Right lobe of liver (tissue), 6 donors: ENCODE data around the gene PFAS. TPM values are rescaled to one million over a fixed set of nuclear protein-coding genes. Genes with fewer than 3 reads are reported as not detected.

Experiments
- ATAC-seq, 4 donors: fragments of 200-7000 bp; cut with Tn5 transposase; one replicate each; pipeline ENCODE4 v1.9.1; 2020; ENCODE audit warnings: mild to moderate bottlenecking in 4 of 4, moderate library complexity in 4 of 4
- DNase-seq, 3 donors: peaks; one replicate each; pipeline ENCODE4 v3.0.0-alpha.2; 2020
- H3K27ac ChIP-seq, 3 donors: fragments of 200-600 bp; one replicate each; pipeline ENCODE4 v1.8.0; 2022
- H3K27me3 ChIP-seq, 2 donors: fragments of 200-600 bp; one replicate each; pipeline ENCODE4 v1.8.0; 2022
- H3K36me3 ChIP-seq, 4 donors: fragments of 200-600 bp; sonication (generic) in 1 of 4; one replicate each; pipeline versions ENCODE4 v1.5.1 to v1.8.0; 2017 to 2022; ENCODE audit warnings: control low read depth in 1 of 4
- H3K4me1 ChIP-seq, 4 donors: fragments of 200-600 bp; sonication (generic) in 1 of 4; one replicate each; pipeline versions ENCODE4 v1.5.1 to v1.8.0; 2017 to 2022; ENCODE audit warnings: control low read depth in 1 of 4
- H3K4me3 ChIP-seq, 3 donors: fragments of 200-600 bp; one replicate each; pipeline ENCODE4 v1.8.0; 2022
- H3K9me3 ChIP-seq, 4 donors: fragments of 200-600 bp; sonication (generic) in 1 of 4; one replicate each; pipeline versions ENCODE4 v1.5.1 to v1.8.0; 2017 to 2022; ENCODE audit warnings: control low read depth in 1 of 4
- CTCF ChIP-seq, 4 donors: fragments of 200-600 bp in 3 of 4; fragments of 450-650 bp in 1 of 4; IDR thresholded peaks; one replicate each; pipeline versions ENCODE4 v1.5.1 to v1.8.0; 2016 to 2022; ENCODE audit warnings: antibody characterized with exemption in 4 of 4, mild to moderate bottlenecking in 2 of 4
- POLR2A ChIP-seq: fragments of 450-650 bp; IDR thresholded peaks from one replicate; pipeline ENCODE4 v1.6.1; 2017; ENCODE audit warnings: antibody characterized with exemption, mild to moderate bottlenecking
- WGBS: methylation state at CpG from one replicate; pipeline ENCODE4 v1.1.6; 2018; ENCODE audit warnings: low coverage, low lambda C conversion rate; ENCODE audit not compliant: insufficient coverage; ENCODE audit errors: missing lambda C conversion rate; 5-methylcytosine and 5-hydroxymethylcytosine counted together
- intact Hi-C, 2 donors: fragments of 100-400 bp; cut with DNase I; formaldehyde crosslinking; loops; one replicate each; pipeline versions ENCODE4 v1.11.2 to v1.14.1; 2022
- total RNA-seq, 6 experiments: library from RNA; depleted of rRNA in 2 of 6; stranded (reverse); fragments of >200 nt in 2 of 6; fragmentation: NEBNext Ultra II Directional in 3 of 6; extraction: Animal tissue kit (Norgen Biotek cat#: 25700) in 3 of 6; gene quantifications; one replicate each; pipeline versions ENCODE4 v1.1.0 to v1.2.4, GENCODE V29; 2016 to 2023
- donor health status: DM: no; HTN: yes; CAD: no.
- donor health status: DM: no; HTN: no; CAD: no.
- donor health status: DM: no; HTN: no; CAD: no.
- donor health status: DM: no; HTN: yes; CAD: no.
- donor health status: DM: no; HTN: yes; CAD: no.

PFAS gene
- total RNA-seq, 6 experiments from 2014 or later, result 10.0 to 21.0 (median 15.6) TPM

- H3K27ac ChIP-seq, result no peak overlapping the region
- WGBS, result 91% methylated on average over 12 of the region's 29 CpGs
- ATAC-seq, result no peak
- no peaks in the 10 kb centered on the region for H3K27me3 ChIP-seq
- H3K4me3 ChIP-seq, result no peak overlapping the region
- no peaks in the 10 kb centered on the region for H3K9me3 ChIP-seq
- H3K4me1 ChIP-seq, result no peaks in the 10 kb centered on the region
- peaks cover 0 to 8% (median 3%) of the 10 kb centered on the region in 4 donors for H3K36me3 ChIP-seq
- intact Hi-C loops, result no loop called here
- DNase-seq, result no peak
- TF ChIP-seq CTCF (IDR thresholded peaks at IDR 0.05) (no peak), POLR2A (no peak)
Observed at GRCh38 chr17:8266648-8267479, 17.8 kb downstream of the PFAS start.

GRCh38 chr17:8267480-8268147 is 18.5 kb downstream of the PFAS start:
- Histone ChIP-seq H3K4me3 (no peak overlapping the region), H3K27me3 (no peaks in the 10 kb centered on the region), H3K9me3 (no peaks in the 10 kb centered on the region), H3K4me1 (no peaks in the 10 kb centered on the region), H3K36me3 (peaks cover 0 to 8% (median 3%) of the 10 kb centered on the region in 4 donors), H3K27ac (no peak overlapping the region)
- WGBS, result 78% methylated on average over 6 of the region's 13 CpGs
- TF ChIP-seq POLR2A, result no peak
- TF ChIP-seq CTCF (IDR thresholded peaks at IDR 0.05), result no peak
- ATAC-seq (no peak), DNase-seq (no peak)
- intact Hi-C loops, result no loop called here

GRCh38 chr17:8268550-8269298 is 19.6 kb downstream of the PFAS start:
- 100% methylated on average over 1 of the region's 29 CpGs for WGBS

More at GRCh38 chr17:8268550-8269298, 19.6 kb downstream of the PFAS start:
- H3K4me1 ChIP-seq, result peaks cover 0 to 7% (median 0%) of the 10 kb centered on the region in 4 donors
- no peaks in the 10 kb centered on the region for H3K9me3 ChIP-seq
- H3K36me3 ChIP-seq, result peaks cover 0 to 5% (median 0%) of the 10 kb centered on the region in 4 donors
- peak in 1 of 4 donors; percentile 6 for ATAC-seq
- no peaks in the 10 kb centered on the region for H3K27me3 ChIP-seq
- H3K4me3 ChIP-seq, result no peak overlapping the region
- no peak for TF ChIP-seq POLR2A
- no peak for TF ChIP-seq CTCF (IDR thresholded peaks at IDR 0.05)
- H3K27ac ChIP-seq, result no peak overlapping the region
- no peak for DNase-seq
- intact Hi-C loops, result no loop called here
